PC-3 (cell line): ENCODE measurements around the gene SIGMAR1.

Experiments used
- CTCF ChIP-seq: fragments of 300-600 bp; sonication (generic); conservative IDR thresholded peaks from 2 replicates; pipeline ENCODE4 v1.5.1; 2017; ENCODE audit warnings: antibody characterized with exemption, low read depth, mild to moderate bottlenecking, low read length
- EZH2 ChIP-seq: fragments of 300-600 bp; sonication (generic); IDR thresholded peaks from one replicate; pipeline ENCODE4 v1.6.1; 2017; ENCODE audit warnings: antibody characterized with exemption, mild to moderate bottlenecking, low read length; ENCODE audit not compliant: unreplicated experiment

GRCh38 chr9:34664281-34665066 is 26.9 kb upstream of the SIGMAR1 start:
- TF ChIP-seq CTCF (peak; percentile 80), EZH2 (no peak)
